GM12892 (cell line): ENCODE results near the gene BRMS1L.

Experiments used
- POLR2A ChIP-seq: IDR thresholded peaks from 2 replicates; pipeline ENCODE4 v1.6.1; 2011; ENCODE audit warnings: low read depth, low read length, control low read depth
- POLR2AphosphoS5 ChIP-seq: IDR thresholded peaks from 2 replicates; pipeline ENCODE4 v1.6.1; 2011; ENCODE audit warnings: low read depth, low read length, control low read depth
- TAF1 ChIP-seq: IDR thresholded peaks from 2 replicates; pipeline ENCODE4 v1.6.1; 2011; ENCODE audit warnings: low read depth, mild to moderate bottlenecking, control low read depth, low read length, borderline replicate concordance

DNA sequence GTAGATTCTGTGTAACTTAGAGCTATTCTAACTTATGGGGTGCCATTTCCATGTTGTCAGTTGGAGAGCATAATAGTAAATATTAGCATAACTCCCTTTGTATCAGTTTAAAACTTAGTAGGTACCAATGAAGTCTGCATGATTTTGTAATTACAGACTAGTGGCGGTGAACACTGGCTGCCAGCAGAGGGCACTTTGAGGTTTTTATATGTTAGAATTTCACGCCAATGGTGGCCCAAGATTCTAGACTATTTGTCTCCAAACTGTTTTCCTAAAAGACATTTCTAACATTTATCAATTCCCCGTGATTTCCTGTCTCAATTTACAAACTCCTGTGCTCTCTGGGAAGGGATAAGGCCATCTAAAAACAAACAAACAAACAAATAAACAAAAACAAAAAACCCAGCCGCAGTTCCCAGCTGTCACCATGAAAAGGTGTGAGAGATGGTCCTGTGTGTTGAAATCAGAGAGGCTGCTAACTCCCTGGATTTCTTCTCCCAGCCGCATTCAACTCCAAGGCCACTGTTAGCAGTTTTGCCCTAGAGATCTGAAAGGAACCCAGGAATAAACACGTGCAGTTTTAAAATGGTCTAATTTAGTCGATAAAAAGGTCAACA is 57.6 kb downstream of the BRMS1L start:
- TF ChIP-seq POLR2A (no peak), POLR2AphosphoS5 (no peak), TAF1 (no peak)
